Neural cell (in vitro differentiated cells): ENCODE measurements around the gene FXN.

ENCODE experiments used
- EP300 ChIP-seq: fragments of 450-650 bp; conservative IDR thresholded peaks from 2 replicates; pipeline ENCODE4 v1.6.1; 2014; ENCODE audit warnings: antibody characterized with exemption, mild to moderate bottlenecking, moderate library complexity; ENCODE audit not compliant: poor library complexity, severe bottlenecking
- EZH2 ChIP-seq: fragments of 200-600, 300-800 bp; shearing (Covaris generic), sonication (generic); IDR thresholded peaks from 2 replicates; pipeline ENCODE4 v1.6.1; 2014; ENCODE audit warnings: antibody characterized with exemption, low read length, borderline replicate concordance, mild to moderate bottlenecking; ENCODE audit not compliant: insufficient read depth, poor library complexity, severe bottlenecking
- MXI1 ChIP-seq: fragments of 450-650 bp; conservative IDR thresholded peaks from 2 replicates; pipeline ENCODE4 v1.6.1; 2014; ENCODE audit warnings: antibody characterized with exemption, mild to moderate bottlenecking; ENCODE audit not compliant: poor library complexity, severe bottlenecking
- POLR2AphosphoS5 ChIP-seq: IDR thresholded peaks from 2 replicates; pipeline ENCODE4 v1.6.1; 2012
- RAD21 ChIP-seq: fragments of 450-650 bp; conservative IDR thresholded peaks from 2 replicates; pipeline ENCODE4 v1.6.1; 2014; ENCODE audit warnings: antibody characterized with exemption, mild to moderate bottlenecking, moderate library complexity
- TAF1 ChIP-seq: IDR thresholded peaks from 2 replicates; pipeline ENCODE4 v1.6.1; 2012; ENCODE audit warnings: low read depth
- TF ChIP-seq, protein P1 (sequence below): fragments of 450-650 bp; IDR thresholded peaks from 2 replicates; pipeline ENCODE4 v1.5.1; 2014; ENCODE audit warnings: antibody characterized with exemption, mild to moderate bottlenecking, moderate library complexity; ENCODE audit not compliant: poor library complexity, severe bottlenecking
- TF ChIP-seq, protein P2 (sequence below): IDR thresholded peaks from 2 replicates; pipeline ENCODE4 v1.6.1; 2012; ENCODE audit warnings: borderline replicate concordance

DNA sequence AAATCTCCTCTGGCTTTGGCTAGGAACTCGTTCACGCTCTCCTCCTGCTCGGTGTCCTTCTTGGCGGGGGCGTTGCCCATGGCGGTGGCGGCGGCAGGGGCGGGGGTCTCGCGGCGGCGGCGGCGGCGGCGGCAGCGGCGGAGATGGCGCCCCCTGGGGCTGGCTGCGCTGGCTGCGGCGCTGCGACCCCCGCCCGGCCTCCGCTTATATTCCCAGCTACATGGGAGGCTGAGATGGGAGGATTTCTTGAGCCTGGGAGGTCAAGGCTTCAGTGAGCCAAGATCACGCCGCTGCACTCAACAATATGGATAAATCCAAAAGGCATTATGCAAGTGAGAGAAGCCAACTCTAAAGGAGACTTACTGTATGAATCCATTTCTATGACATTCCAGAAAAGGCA lies 21.5 kb upstream of the FXN start, which contains the start of gene PRKACG:
- TF ChIP-seq, protein P1, sequence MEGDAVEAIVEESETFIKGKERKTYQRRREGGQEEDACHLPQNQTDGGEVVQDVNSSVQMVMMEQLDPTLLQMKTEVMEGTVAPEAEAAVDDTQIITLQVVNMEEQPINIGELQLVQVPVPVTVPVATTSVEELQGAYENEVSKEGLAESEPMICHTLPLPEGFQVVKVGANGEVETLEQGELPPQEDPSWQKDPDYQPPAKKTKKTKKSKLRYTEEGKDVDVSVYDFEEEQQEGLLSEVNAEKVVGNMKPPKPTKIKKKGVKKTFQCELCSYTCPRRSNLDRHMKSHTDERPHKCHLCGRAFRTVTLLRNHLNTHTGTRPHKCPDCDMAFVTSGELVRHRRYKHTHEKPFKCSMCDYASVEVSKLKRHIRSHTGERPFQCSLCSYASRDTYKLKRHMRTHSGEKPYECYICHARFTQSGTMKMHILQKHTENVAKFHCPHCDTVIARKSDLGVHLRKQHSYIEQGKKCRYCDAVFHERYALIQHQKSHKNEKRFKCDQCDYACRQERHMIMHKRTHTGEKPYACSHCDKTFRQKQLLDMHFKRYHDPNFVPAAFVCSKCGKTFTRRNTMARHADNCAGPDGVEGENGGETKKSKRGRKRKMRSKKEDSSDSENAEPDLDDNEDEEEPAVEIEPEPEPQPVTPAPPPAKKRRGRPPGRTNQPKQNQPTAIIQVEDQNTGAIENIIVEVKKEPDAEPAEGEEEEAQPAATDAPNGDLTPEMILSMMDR: no peak
- TF ChIP-seq POLR2AphosphoS5 (no peak), EZH2 (no peak), RAD21 (no peak), TAF1 (no peak), EP300 (no peak), MXI1 (no peak)
- TF ChIP-seq, protein P2, sequence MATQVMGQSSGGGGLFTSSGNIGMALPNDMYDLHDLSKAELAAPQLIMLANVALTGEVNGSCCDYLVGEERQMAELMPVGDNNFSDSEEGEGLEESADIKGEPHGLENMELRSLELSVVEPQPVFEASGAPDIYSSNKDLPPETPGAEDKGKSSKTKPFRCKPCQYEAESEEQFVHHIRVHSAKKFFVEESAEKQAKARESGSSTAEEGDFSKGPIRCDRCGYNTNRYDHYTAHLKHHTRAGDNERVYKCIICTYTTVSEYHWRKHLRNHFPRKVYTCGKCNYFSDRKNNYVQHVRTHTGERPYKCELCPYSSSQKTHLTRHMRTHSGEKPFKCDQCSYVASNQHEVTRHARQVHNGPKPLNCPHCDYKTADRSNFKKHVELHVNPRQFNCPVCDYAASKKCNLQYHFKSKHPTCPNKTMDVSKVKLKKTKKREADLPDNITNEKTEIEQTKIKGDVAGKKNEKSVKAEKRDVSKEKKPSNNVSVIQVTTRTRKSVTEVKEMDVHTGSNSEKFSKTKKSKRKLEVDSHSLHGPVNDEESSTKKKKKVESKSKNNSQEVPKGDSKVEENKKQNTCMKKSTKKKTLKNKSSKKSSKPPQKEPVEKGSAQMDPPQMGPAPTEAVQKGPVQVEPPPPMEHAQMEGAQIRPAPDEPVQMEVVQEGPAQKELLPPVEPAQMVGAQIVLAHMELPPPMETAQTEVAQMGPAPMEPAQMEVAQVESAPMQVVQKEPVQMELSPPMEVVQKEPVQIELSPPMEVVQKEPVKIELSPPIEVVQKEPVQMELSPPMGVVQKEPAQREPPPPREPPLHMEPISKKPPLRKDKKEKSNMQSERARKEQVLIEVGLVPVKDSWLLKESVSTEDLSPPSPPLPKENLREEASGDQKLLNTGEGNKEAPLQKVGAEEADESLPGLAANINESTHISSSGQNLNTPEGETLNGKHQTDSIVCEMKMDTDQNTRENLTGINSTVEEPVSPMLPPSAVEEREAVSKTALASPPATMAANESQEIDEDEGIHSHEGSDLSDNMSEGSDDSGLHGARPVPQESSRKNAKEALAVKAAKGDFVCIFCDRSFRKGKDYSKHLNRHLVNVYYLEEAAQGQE: no peak
